MM.1S (cell line): ENCODE results near the gene PSRC1.

ENCODE experiments used
- DNase-seq: peaks from one replicate; pipeline ENCODE4 v3.0.0-alpha.2; 2015
- H2AFZ ChIP-seq: fragments of 300-600 bp; sonication (generic); 2 replicates; pipeline ENCODE4 v1.6.0; 2016; ENCODE audit warnings: antibody characterized with exemption, low read length
- H3F3A ChIP-seq: fragments of 300-600 bp; sonication (generic); 2 replicates; pipeline ENCODE4 v1.6.1; 2016; ENCODE audit warnings: mild to moderate bottlenecking, antibody characterized with exemption, low read length, moderate library complexity, mixed read lengths; ENCODE audit not compliant: insufficient read depth
- H3K27ac ChIP-seq: fragments of 300-600 bp; sonication (generic); 2 replicates; pipeline ENCODE4 v1.5.1; 2016; ENCODE audit warnings: mild to moderate bottlenecking, low read length
- H3K27me3 ChIP-seq: fragments of 300-600 bp; sonication (generic); replicated peaks from 2 replicates; pipeline ENCODE4 v1.6.0; 2016; ENCODE audit warnings: low read length; ENCODE audit not compliant: insufficient read depth
- H3K36me3 ChIP-seq: fragments of 300-600 bp; sonication (generic); replicated peaks from 2 replicates; pipeline ENCODE4 v1.6.1; 2016; ENCODE audit warnings: mild to moderate bottlenecking, low read length, mixed read lengths; ENCODE audit not compliant: insufficient read depth
- H3K4me1 ChIP-seq: fragments of 300-600 bp; sonication (generic); 2 replicates; pipeline ENCODE4 v1.6.1; 2016; ENCODE audit warnings: low read length, mixed read lengths
- H3K4me2 ChIP-seq: fragments of 300-600 bp; sonication (generic); 2 replicates; pipeline ENCODE4 v1.6.0; 2016; ENCODE audit warnings: low read depth, low read length
- H3K4me3 ChIP-seq: fragments of 300-600 bp; sonication (generic); 2 replicates; pipeline ENCODE4 v1.5.1; 2016; ENCODE audit warnings: low read length, mixed read lengths
- H3K79me2 ChIP-seq: fragments of 300-600 bp; sonication (generic); 2 replicates; pipeline ENCODE4 v1.6.1; 2016; ENCODE audit warnings: mixed run types, low read length, mixed read lengths
- H3K9ac ChIP-seq: fragments of 300-600 bp; sonication (generic); 2 replicates; pipeline ENCODE4 v1.6.1; 2016; ENCODE audit warnings: low read length, mixed read lengths
- H3K9me2 ChIP-seq: fragments of 300-600 bp; sonication (generic); replicated peaks from 2 replicates; pipeline ENCODE4 v1.6.1; 2016; ENCODE audit warnings: mild to moderate bottlenecking, low read length, mixed read lengths; ENCODE audit not compliant: insufficient read depth
- H3K9me3 ChIP-seq: fragments of 300-600 bp; sonication (generic); replicated peaks from 2 replicates; pipeline ENCODE4 v1.6.1; 2016; ENCODE audit warnings: mild to moderate bottlenecking, low read length, mixed read lengths; ENCODE audit not compliant: insufficient read depth
- H4K20me1 ChIP-seq: fragments of 300-600 bp; sonication (generic); 2 replicates; pipeline ENCODE4 v1.6.1; 2016; ENCODE audit warnings: mild to moderate bottlenecking, low read length, moderate library complexity, mixed read lengths; ENCODE audit not compliant: insufficient read depth
- CTCF ChIP-seq: fragments of 300-600 bp; sonication (generic); IDR thresholded peaks from 2 replicates; pipeline ENCODE4 v1.5.1; 2016; ENCODE audit warnings: antibody characterized with exemption, low read length, mixed read lengths
- EZH2 ChIP-seq: fragments of 300-600 bp; sonication (generic); optimal IDR thresholded peaks from 2 replicates; pipeline ENCODE3; 2017; ENCODE audit warnings: low read depth, mild to moderate bottlenecking, antibody characterized with exemption, low read length, mixed read lengths
- EZH2phosphoT487 ChIP-seq: fragments of 300-600 bp; sonication (generic); IDR thresholded peaks from 2 replicates; pipeline ENCODE4 v1.6.1; 2018; ENCODE audit warnings: antibody characterized with exemption, low read length

PSRC1 gene

DNA sequence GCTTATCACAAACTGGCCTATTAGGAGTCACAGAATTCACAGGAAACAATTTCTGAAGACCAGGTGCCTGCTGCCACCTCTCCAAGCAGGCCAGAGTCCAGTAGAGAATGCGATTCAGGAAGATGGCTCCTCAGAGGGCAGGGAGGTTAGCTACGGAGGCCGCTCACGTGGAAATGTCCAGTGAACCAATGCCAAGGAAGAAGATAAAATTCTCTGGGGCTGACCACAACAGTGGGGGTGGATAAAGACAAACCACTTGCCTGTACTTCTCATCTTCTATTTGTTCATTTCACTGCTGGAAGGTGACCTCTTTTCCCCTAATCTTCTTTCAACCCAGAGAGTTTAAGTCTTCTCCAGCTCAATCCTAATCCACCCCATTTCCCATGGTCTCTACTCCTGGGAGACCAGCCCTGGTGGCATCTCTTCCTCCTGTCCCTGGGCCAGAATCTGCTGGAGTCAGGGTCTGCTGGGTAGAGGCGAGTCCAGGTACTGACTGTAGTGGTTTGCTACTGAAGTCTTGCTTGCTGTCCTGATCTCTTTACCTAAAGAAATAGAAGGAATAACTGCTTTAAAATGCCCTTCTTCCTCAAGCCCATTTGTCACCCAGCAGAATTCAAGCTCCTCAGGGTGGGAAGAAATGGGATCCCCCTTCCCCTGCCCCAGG is 3.2 kb downstream of the PSRC1 start:
- peaks cover 19% of the 10 kb centered on the region for H3K4me1 ChIP-seq
- peaks cover 10% of the 10 kb centered on the region; the same call in 1 of the 2 replicates for H3F3A ChIP-seq
- H3K4me2 ChIP-seq: no peak overlapping the region
- TF ChIP-seq CTCF (no peak), EZH2phosphoT487 (no peak), EZH2 (no peak)
- H3K9me2 ChIP-seq: no peaks in the 10 kb centered on the region
- H3K9me3 ChIP-seq: no peaks in the 10 kb centered on the region
- no peaks in the 10 kb centered on the region for H3K36me3 ChIP-seq
- no peak overlapping the region for H3K9ac ChIP-seq
- H3K27me3 ChIP-seq: no peaks in the 10 kb centered on the region
- no peak for DNase-seq
- no peak overlapping the region for H3K4me3 ChIP-seq
- no peaks in the 10 kb centered on the region for H4K20me1 ChIP-seq
- H3K79me2 ChIP-seq: peaks cover 7% of the 10 kb centered on the region; the same call in 1 of the 2 replicates
- no peak overlapping the region for H3K27ac ChIP-seq
- no peak overlapping the region for H2AFZ ChIP-seq

GRCh38 chr1:109277434-109278204 is 5.3 kb downstream of the PSRC1 start:
- H4K20me1 ChIP-seq: no peaks in the 10 kb centered on the region
- TF ChIP-seq CTCF (peak; percentile 71), EZH2phosphoT487 (no peak)
- peak overlapping the region; percentile 67 for H2AFZ ChIP-seq
- no peaks in the 10 kb centered on the region for H3K9me2 ChIP-seq
- H3F3A ChIP-seq: 0 out of 2 replicates have a peak, but pooled peaks cover 2% of the 10 kb centered on the region
- H3K4me1 ChIP-seq: peaks cover 13% of the 10 kb centered on the region
- H3K27ac ChIP-seq: peak overlapping the region; percentile 48; the same call in 1 of the 2 replicates
- H3K79me2 ChIP-seq: peaks cover 7% of the 10 kb centered on the region; the same call in 1 of the 2 replicates
- no peak overlapping the region for H3K4me3 ChIP-seq
- H3K9ac ChIP-seq: no peak overlapping the region; the same call in 1 of the 2 replicates
- H3K4me2 ChIP-seq: no peak overlapping the region
- H3K36me3 ChIP-seq: no peaks in the 10 kb centered on the region
- H3K9me3 ChIP-seq: no peaks in the 10 kb centered on the region
- DNase-seq: peak; percentile 80
- no peaks in the 10 kb centered on the region for H3K27me3 ChIP-seq

DNA sequence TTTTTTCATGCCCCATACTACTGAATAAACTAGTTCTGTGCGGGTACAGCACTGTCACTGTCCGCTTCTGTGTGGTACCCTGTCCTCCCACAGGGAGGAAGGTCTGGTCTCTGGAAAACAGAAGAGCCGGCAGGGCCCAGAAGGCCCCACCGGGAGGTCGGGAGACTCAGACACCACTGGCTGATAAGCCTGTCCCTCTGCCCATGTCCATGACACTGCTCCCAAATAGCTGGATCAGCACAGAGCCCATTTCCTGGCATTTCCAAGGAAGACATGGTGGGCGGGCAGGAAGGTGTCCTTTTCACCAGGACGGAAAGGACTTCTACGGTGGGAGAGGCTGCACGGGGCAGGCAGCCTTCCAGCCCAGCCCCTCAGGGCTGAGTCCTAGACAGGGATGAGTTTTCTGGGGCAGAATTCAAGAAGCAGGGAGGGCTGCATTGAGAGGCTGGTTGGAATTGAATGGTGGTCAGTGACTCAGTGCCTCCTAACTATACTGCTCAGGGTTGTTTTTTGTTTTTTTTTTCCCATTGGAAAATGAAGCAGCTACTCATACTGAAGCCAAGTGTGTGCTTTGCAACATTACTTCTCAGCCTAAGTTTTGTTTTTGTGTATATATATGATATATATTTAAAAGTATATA is 7.1 kb downstream of the PSRC1 start:
- no peaks in the 10 kb centered on the region for H3K79me2 ChIP-seq
- no peaks in the 10 kb centered on the region for H3K9me3 ChIP-seq
- no peaks in the 10 kb centered on the region for H3K9me2 ChIP-seq
- H3K36me3 ChIP-seq: no peaks in the 10 kb centered on the region
- 0 out of 2 replicates have a peak, but pooled peaks cover 2% of the 10 kb centered on the region for H3F3A ChIP-seq
- no peak overlapping the region for H3K4me2 ChIP-seq
- H4K20me1 ChIP-seq: no peaks in the 10 kb centered on the region
- no peak overlapping the region for H3K9ac ChIP-seq
- no peak for DNase-seq
- no peaks in the 10 kb centered on the region for H3K27me3 ChIP-seq
- no peak overlapping the region for H2AFZ ChIP-seq
- H3K27ac ChIP-seq: no peak overlapping the region
- TF ChIP-seq EZH2phosphoT487 (no peak), CTCF (no peak), EZH2 (no peak)
- no peak overlapping the region for H3K4me3 ChIP-seq
- H3K4me1 ChIP-seq: peaks cover 9% of the 10 kb centered on the region
